GM19193 (cell line): ENCODE measurements around the gene ACD.

Experiments used
- POLR2A ChIP-seq: IDR thresholded peaks from 4 replicates; pipeline ENCODE4 v1.6.1; 2011; ENCODE audit not compliant: insufficient read depth, insufficient read length; ENCODE audit errors: extremely low read depth

ACD gene

DNA sequence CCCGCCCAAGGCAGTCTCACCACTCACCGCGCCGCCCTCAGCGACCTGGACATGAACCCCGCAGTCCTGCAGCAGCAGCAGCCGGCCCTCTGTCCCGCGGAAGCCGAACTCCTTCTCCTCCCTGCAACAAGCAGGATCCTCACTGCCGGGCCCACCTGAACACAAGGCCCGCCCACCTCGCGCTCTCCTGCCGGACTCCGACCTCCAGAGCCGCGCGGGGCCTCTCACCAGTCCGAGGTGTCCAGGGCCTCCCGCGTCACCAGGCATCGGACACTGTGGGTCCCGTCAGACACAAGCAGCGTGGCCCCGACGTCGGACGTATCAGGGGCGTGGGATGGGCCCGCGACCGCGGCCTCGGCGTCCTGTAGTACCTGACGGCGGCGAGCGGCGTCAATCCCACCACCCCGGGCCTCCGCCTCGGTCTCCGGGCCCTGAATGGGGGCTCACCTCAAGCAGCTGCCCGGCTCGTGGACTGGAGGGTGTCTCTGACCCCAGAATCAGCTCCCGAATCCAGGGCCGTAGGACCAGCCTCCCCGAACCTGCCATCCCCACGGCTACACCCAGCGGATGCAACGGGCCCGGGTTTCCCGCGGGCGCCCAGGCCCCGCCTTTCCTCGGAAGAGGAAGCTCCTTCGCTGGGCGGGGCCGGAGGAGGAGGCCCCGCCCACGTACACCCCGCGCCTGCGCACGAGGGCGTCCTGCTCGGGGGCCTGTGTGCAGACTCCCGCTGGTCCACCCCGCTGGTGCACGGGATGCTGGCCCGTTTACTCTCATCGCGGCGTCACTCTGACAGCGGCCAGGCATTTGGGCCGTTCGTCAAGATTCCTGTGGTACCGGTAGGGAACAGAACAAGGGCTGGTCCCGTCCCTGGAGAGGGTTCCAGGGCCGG lies at the start of gene ACD:
TSS of gene ACD (minus strand) at position 586 of the 889 bp plus-strand sequence. CDS start at position 546, 40 bp downstream.
- TF ChIP-seq POLR2A = peak; percentile 88

DNA sequence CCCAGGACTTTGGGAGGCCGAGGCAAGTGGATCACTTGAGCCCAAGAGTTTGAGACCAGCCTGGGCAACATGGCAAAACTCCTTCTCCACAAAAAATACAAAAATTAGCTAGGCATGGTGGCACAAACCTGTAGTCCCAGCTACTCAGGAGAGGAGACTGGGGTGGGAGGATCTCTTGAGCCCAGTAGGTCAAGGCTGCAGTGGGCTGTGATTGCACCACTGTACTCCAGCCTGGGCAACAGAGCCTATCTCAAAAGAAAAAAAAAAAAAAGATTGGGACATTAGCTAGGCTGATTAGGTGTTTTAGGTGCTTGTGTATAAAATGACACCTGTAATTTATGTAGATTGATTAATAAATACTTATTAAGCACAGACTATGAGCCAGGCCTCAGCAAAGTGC lies 49.0 kb upstream of the ACD start:
- TF ChIP-seq POLR2A = no peak

DNA sequence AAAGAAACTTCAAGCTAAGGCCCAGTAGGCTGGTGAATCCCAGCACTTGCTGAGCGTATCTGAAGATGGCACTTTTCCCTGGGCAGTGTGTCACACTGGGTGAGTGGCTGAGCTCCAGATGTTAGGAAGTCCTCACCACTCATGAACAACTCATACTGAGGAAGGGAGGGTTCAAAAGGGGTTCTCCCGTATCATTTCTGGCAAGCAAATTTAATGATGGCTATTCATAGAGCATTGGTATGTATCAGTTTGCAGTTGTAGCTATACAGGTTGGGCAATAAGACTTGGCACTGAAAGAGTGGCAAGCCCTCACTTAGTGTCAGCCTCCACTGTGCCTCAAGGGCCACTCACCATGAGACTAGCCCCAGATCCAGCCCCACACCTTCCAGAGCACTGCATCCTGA lies 48.3 kb upstream of the ACD start:
- TF ChIP-seq POLR2A = no peak

DNA sequence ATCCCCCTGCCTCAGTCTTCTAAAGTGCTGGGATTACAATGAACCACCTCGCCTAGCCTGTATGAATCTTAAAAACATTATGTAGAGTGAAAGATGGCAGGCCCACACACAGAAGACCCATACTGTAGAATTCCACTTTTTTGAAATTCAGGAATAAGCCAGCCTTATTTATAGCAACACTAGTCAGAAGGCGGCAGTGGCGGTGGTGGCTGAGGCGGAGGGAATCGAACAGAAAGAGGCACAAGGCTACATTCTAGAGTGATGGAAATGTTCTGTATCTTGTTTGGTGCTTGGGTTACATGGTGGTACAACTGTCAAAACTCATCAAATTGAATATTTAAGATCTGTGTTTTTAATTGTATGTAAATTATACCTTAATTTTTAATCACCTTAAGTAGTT lies 47.7 kb upstream of the ACD start:
- no peak for TF ChIP-seq POLR2A

DNA sequence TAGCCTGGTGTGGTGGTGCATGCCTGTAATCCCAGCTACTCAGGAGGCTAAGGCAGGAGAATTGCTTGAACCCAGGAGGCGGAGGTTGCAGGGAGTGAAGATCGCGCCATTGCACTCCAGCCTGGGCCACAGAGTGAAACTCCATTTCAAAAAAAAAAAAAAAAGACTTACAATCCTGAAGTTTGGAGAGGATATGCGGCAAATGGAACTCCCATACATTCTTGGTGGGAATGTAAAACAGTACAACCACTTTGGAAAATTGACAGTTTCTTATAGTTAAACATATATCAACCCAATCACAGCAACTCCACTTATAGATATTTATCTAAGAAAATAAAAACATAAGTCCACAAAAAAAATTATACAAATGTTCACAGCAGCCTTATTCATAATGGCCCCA lies 47.1 kb upstream of the ACD start:
- no peak for TF ChIP-seq POLR2A

DNA sequence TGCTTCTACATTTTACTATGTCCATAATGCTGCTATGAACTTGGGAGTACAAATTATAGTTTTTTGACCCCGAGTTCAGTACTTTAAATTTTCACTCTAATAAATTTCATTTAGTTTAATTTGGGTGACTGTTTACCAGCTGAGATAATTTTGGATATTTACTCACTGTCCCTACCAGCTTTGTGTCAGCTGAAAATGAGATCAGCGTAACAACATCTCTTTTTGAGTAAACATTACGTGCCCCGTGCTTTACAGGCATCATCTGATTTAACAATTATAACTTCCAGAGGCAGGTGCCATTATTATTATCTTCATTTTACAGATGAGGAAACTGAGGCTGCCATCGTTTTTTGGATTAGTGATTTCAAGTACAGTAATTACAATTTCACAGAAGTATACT lies 44.0 kb upstream of the ACD start:
- TF ChIP-seq POLR2A = no peak

DNA sequence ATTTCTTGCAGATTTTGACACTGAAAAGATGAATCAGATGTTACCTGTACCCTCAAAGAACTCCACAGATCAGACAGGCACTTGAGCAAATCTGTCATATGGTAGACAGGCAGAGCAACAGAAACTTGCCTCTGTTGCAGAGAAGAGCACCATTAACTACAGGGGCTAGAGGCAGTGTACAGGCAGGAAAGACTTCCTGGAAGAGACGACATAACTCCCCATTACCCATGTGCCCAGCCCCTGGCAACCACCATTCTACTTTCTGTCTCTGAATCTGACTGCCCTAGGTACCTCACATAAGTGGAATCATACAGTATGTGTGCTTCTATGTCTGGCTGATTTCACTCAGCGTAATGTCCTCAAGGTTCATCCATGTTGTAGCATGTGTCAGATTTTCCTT lies 43.6 kb upstream of the ACD start:
- no peak for TF ChIP-seq POLR2A

DNA sequence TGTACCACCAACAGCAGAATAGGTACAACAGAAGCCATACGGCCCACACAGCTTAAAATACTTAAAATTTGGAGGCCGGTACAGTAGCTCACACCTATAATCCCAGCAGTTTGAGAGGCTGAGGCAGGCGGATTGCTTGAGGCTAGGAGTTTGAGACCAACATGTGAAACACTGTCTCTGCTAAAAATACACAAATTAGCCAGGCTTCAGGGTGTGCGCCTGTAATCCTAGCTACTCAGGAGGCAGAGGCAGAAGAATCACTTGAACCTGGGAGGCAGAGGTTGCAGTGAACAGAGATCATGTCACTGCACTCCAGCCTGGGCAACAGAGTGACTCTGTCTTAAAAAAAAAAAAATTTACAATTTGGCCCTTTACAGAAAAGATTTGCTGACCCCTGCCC lies 42.1 kb upstream of the ACD start:
- no peak for TF ChIP-seq POLR2A

DNA sequence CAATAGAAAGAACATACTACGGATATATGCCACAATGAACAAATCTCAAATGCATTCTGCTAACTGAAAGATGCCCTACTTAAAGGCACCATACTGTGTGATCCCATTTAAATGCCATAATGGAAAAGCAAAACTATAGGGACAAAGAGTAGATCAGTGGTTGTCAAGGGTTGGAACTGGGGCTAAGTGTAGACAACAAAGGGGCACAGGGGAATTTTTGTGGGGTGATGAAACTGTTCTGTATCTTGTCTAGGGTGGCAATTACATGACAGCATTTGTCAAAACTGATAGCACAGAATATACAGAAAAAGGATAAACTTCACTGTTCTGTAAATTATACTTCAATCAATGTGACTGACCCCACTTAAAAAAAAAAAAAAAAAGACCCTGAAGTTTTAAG lies 41.4 kb upstream of the ACD start:
- no peak for TF ChIP-seq POLR2A

DNA sequence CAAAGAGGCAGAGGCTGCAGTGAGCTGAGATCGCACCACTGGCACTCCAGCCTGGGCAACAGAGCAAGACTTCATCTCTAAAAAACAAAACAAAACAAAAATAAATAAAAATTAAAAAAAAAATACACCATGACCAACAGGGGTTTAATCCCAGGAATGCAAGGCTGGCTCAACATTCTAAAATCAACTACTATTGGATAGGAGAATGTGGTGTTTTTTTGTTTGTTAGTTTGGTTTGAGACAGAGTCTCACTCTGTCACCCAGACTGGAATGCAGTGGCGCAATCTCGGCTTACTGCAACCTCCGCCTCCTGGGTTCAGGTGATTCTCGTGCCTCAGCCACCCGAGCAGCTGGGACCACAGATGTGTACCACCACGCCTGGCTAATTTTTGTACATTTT lies 39.2 kb upstream of the ACD start:
- TF ChIP-seq POLR2A = no peak

DNA sequence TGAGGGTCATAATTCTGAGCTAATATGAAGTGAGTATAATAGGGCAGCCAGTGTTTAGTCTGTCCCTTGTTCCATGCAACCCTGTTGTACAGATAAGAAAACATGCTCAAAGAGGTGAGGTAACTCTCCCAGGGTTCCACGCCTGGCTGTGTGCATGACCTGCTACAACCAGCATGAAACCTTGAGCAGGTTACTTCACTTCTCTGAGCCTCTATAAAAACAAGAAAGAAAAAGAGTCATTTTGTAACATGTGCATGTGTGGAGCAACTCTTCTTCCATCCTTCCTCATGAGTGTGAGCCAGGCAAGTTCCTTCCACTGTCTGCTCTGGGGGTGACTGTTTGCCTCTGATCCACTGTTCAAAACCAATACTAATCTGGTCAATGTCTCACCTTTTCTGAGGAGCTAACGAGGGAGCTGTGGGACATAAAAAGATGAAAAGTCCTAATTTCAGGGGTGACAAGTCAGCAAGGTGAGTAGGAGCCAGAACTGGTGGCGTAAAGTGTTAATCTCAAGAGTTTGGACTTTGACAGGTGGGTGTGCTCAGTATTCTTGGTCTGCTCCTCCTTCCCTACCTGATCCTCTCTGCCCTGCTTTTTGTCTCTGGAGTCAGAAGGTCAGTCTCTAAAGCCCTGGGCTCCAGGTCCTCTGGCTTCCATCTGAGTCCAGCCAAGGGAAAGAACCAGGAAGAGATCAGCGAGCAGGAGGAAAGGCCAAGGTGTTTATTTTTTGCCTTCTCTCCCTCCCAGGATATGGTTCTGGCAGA lies 37.5 kb upstream of the ACD start:
- TF ChIP-seq POLR2A = no peak

DNA sequence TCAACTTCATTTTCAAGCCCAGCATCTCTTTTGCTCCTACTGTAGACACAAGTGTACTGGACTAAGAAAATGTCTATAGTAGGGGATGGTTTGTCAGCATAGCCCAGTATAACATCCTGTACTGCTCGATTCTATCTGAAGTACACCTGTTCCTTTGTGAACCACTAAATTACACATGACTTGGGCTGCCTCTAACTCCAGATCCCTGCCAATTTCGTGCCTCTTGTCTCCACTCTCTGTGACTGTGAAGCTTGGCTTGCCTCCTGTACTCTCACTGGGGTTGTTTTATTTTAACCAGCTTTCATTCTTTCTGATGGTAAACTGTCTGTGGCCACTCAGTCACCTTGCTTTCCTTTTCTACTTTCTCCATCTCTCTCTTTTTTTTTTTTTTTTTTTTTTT lies 34.6 kb upstream of the ACD start:
- TF ChIP-seq POLR2A = no peak

DNA sequence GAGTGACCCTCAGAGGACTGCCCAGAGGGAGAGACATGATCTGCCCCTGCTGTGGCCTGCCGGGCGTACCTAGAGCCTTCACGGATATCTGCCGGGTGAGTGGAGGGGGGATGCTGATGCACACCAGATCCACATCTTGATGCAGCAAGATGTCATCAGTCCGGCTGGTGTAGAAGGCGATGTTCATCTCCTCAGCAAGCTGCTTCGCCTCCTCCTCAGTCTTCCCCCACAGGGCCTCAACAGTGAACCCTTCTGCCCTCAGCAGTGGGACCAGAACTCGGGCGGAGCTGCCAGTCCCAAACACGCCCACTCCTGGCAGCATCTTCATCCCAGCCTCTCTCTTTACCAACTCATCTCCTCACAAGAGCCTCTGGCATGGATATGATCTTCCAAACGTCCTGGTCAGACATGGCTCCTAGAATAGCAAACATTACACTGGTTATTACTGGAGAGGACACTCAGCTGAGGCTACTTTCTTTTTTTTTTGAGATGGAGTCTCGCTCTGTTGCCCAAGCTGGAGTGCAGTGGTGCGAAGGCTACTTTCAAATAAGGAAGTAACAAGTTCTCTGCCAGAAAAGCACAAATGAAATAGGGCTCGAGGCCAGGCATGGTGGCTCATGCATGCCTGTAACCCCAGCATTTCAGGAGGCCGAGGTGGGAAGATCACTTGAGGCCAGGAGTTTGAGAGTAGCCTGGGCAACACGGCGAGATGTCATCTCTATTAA lies 25.5 kb upstream of the ACD start:
- no peak for TF ChIP-seq POLR2A

DNA sequence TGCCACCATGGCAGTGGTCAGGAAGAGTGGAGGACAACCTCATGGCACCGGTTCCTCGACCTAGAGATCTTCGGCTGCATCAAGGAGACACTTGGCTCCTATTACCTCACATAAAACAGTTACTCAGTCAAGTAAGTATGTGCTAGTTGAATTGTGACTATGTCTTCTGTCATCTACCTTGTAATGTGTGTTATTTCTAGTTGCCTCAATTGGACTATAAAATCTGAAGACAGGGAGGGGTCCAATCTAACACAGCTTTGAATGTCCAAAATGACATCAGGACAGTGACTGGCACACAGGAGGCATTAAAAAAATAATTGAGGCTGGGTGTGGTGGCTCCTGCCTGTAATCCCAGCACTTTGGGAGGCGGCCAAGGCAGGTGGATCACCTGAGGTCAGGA lies 23.7 kb upstream of the ACD start:
- TF ChIP-seq POLR2A = no peak
